ENCODE results near the gene NUP107.
"Not testable (repeated sequence)": the region's sequence is repeated elsewhere in the genome, so short reads cannot be mapped to it uniquely, and the experiment has no call there.

NUP107 gene

GRCh38 chr12:68674376-68674775 lies 12.4 kb upstream of the NUP107 start:
- Histone ChIP-seq H3K9me3 (no peaks in the 10 kb centered on the region), H3K36me3 (replicated peaks) (no peaks in the 10 kb centered on the region), H3K4me3 (no peak overlapping the region), H3K4me1 (peaks cover 11% of the 10 kb centered on the region; the same call in 1 of the 2 replicates), H3K27me3 (ENCODE audit: low read depth) (no peaks in the 10 kb centered on the region)
- in situ Hi-C loops (cut with MboI; ENCODE audit: low sequenced_read_pairs): no loop called here
- no peak for DNase-seq (ENCODE audit: low spot score in 2 of 2)

GRCh38 chr12:68675101-68675842 lies 11.5 kb upstream of the NUP107 start:
- in situ Hi-C loops (cut with MboI; ENCODE audit: low sequenced_read_pairs): loop anchor here (25.0 kb wide), 1 partner anchor 638 kb away; no protein-coding TSS in a partner anchor
- Histone ChIP-seq H3K4me3 (no peak overlapping the region), H3K27me3 (ENCODE audit: low read depth) (no peaks in the 10 kb centered on the region), H3K4me1 (peaks cover 11% of the 10 kb centered on the region; the same call in 1 of the 2 replicates), H3K36me3 (replicated peaks) (no peaks in the 10 kb centered on the region), H3K9me3 (no peaks in the 10 kb centered on the region)
- peak in 1 of 2 experiments; percentile 13 for DNase-seq (ENCODE audit: low spot score in 2 of 2)

GRCh38 chr12:68676854-68677253 lies 9.9 kb upstream of the NUP107 start:
- not testable (repeated sequence) for DNase-seq (ENCODE audit: low spot score in 2 of 2); H3K27me3 ChIP-seq (ENCODE audit: low read depth); H3K36me3 ChIP-seq (replicated peaks); H3K4me3 ChIP-seq; H3K9me3 ChIP-seq
- H3K4me1 ChIP-seq: peaks cover 11% of the 10 kb centered on the region; the same call in 1 of the 2 replicates
- in situ Hi-C loops (cut with MboI; ENCODE audit: low sequenced_read_pairs): loop anchor here (25.0 kb wide), 1 partner anchor 640 kb away; no protein-coding TSS in a partner anchor

- Histone ChIP-seq H3K36me3 (replicated peaks) (peaks cover 12% of the 10 kb centered on the region), H3K27me3 (ENCODE audit: low read depth) (no peaks in the 10 kb centered on the region), H3K9me3 (no peaks in the 10 kb centered on the region), H3K4me1 (peaks cover 25% of the 10 kb centered on the region), H3K4me3 (peak overlapping the region; percentile 92)
- in situ Hi-C loops (cut with MboI; ENCODE audit: low sequenced_read_pairs): loop anchor here (25.0 kb wide), 1 partner anchor 649 kb away; no protein-coding TSS in a partner anchor
- no peak for DNase-seq (ENCODE audit: low spot score in 2 of 2)
Observed at GRCh38 chr12:68686262-68686594, 550 bp upstream of the NUP107 start.

- Histone ChIP-seq H3K4me1 (peaks cover 2% of the 10 kb centered on the region), H3K4me3 (no peak overlapping the region), H3K9me3 (no peaks in the 10 kb centered on the region), H3K27me3 (ENCODE audit: low read depth) (no peaks in the 10 kb centered on the region), H3K36me3 (replicated peaks) (peaks cover 87% of the 10 kb centered on the region)
- no peak for DNase-seq (ENCODE audit: low spot score in 2 of 2)
- in situ Hi-C loops (cut with MboI; ENCODE audit: low sequenced_read_pairs): loop anchor here (25.0 kb wide), 1 partner anchor 658 kb away; no protein-coding TSS in a partner anchor
Observed at GRCh38 chr12:68695454-68695853, 8.7 kb downstream of the NUP107 start.

GRCh38 chr12:68699486-68699885 lies 12.7 kb downstream of the NUP107 start:
- H3K4me3 ChIP-seq: no peak overlapping the region
- peaks cover 90% of the 10 kb centered on the region for H3K36me3 ChIP-seq (replicated peaks)
- DNase-seq (ENCODE audit: low spot score in 2 of 2): no peak
- in situ Hi-C loops (cut with MboI; ENCODE audit: low sequenced_read_pairs): loop anchor here (25.0 kb wide), 1 partner anchor 662 kb away; no protein-coding TSS in a partner anchor
- H3K9me3 ChIP-seq: no peaks in the 10 kb centered on the region
- no peaks in the 10 kb centered on the region for H3K4me1 ChIP-seq
- H3K27me3 ChIP-seq (ENCODE audit: low read depth): no peaks in the 10 kb centered on the region

GRCh38 chr12:68727776-68728175 lies 41.0 kb downstream of the NUP107 start:
- Histone ChIP-seq H3K4me3 (no peak overlapping the region), H3K4me1 (peaks cover 5% of the 10 kb centered on the region), H3K9me3 (no peaks in the 10 kb centered on the region), H3K27me3 (ENCODE audit: low read depth) (no peaks in the 10 kb centered on the region), H3K36me3 (replicated peaks) (peaks cover 58% of the 10 kb centered on the region)
- in situ Hi-C loops (cut with MboI; ENCODE audit: low sequenced_read_pairs): no loop called here
- DNase-seq (ENCODE audit: low spot score in 2 of 2): peak; percentile 54 to 72

- Histone ChIP-seq H3K27me3 (ENCODE audit: low read depth) (no peaks in the 10 kb centered on the region), H3K36me3 (replicated peaks) (peaks cover 71% of the 10 kb centered on the region), H3K4me3 (no peak overlapping the region), H3K4me1 (no peaks in the 10 kb centered on the region), H3K9me3 (no peaks in the 10 kb centered on the region)
- in situ Hi-C loops (cut with MboI; ENCODE audit: low sequenced_read_pairs): no loop called here
- no peak for DNase-seq (ENCODE audit: low spot score in 2 of 2)
Observed at GRCh38 chr12:68733661-68734071, 46.9 kb downstream of the NUP107 start.

- Histone ChIP-seq H3K9me3 (no peaks in the 10 kb centered on the region), H3K36me3 (replicated peaks) (peaks cover 44% of the 10 kb centered on the region), H3K4me1 (no peaks in the 10 kb centered on the region), H3K27me3 (ENCODE audit: low read depth) (no peaks in the 10 kb centered on the region), H3K4me3 (no peak overlapping the region)
- no peak for DNase-seq (ENCODE audit: low spot score in 2 of 2)
- in situ Hi-C loops (cut with MboI; ENCODE audit: low sequenced_read_pairs): no loop called here
Observed at GRCh38 chr12:68739891-68740290, 53.1 kb downstream of the NUP107 start.

GRCh38 chr12:68743356-68743755 lies 56.6 kb downstream of the NUP107 start:
- DNase-seq (ENCODE audit: low spot score in 2 of 2): no peak
- Histone ChIP-seq H3K36me3 (replicated peaks) (peaks cover 18% of the 10 kb centered on the region), H3K4me3 (no peak overlapping the region), H3K4me1 (peaks cover 13% of the 10 kb centered on the region), H3K27me3 (ENCODE audit: low read depth) (no peaks in the 10 kb centered on the region), H3K9me3 (no peaks in the 10 kb centered on the region)
- in situ Hi-C loops (cut with MboI; ENCODE audit: low sequenced_read_pairs): no loop called here

- in situ Hi-C loops (cut with MboI; ENCODE audit: low sequenced_read_pairs): no loop called here
- DNase-seq (ENCODE audit: low spot score in 2 of 2): no peak
- H3K27me3 ChIP-seq (ENCODE audit: low read depth): no peaks in the 10 kb centered on the region
- no peaks in the 10 kb centered on the region for H3K9me3 ChIP-seq
- H3K4me3 ChIP-seq: peak overlapping the region; percentile 62
- H3K36me3 ChIP-seq (replicated peaks): peaks cover 6% of the 10 kb centered on the region
- peaks cover 13% of the 10 kb centered on the region for H3K4me1 ChIP-seq
Observed at GRCh38 chr12:68745376-68745903, 58.7 kb downstream of the NUP107 start.

- in situ Hi-C loops (cut with MboI; ENCODE audit: low sequenced_read_pairs): no loop called here
- H3K27me3 ChIP-seq (ENCODE audit: low read depth): no peaks in the 10 kb centered on the region
- DNase-seq (ENCODE audit: low spot score in 2 of 2): peak; percentile 91 to 96
- peaks cover 6% of the 10 kb centered on the region for H3K36me3 ChIP-seq (replicated peaks)
- H3K4me3 ChIP-seq: peak within 1 kb of the TSS; percentile 62
- H3K4me1 ChIP-seq: peaks cover 13% of the 10 kb centered on the region
- no peaks in the 10 kb centered on the region for H3K9me3 ChIP-seq
Observed at GRCh38 chr12:68745904-68746571, 59.3 kb downstream of the NUP107 start, which contains the start of gene SLC35E3. SLC35E3 (plus strand) TSS chr12:68746176; CDS start chr12:68746378, 202 bp downstream.

- Histone ChIP-seq H3K9me3 (no peaks in the 10 kb centered on the region), H3K27me3 (ENCODE audit: low read depth) (no peaks in the 10 kb centered on the region), H3K4me1 (peaks cover 13% of the 10 kb centered on the region), H3K36me3 (replicated peaks) (peaks cover 6% of the 10 kb centered on the region), H3K4me3 (peak overlapping the region; percentile 62)
- DNase-seq (ENCODE audit: low spot score in 2 of 2): peak; percentile 34 to 60
- in situ Hi-C loops (cut with MboI; ENCODE audit: low sequenced_read_pairs): no loop called here
Observed at GRCh38 chr12:68746572-68747180, 59.9 kb downstream of the NUP107 start.

Data from HAP-1 (cell line).